MM.1S (cell line): ENCODE measurements around the gene NR2C2.

ENCODE experiments used
- DNase-seq: peaks from one replicate; pipeline ENCODE4 v3.0.0-alpha.2; 2015
- H2AFZ ChIP-seq: fragments of 300-600 bp; sonication (generic); 2 replicates; pipeline ENCODE4 v1.6.0; 2016; ENCODE audit warnings: antibody characterized with exemption, low read length
- H3F3A ChIP-seq: fragments of 300-600 bp; sonication (generic); 2 replicates; pipeline ENCODE4 v1.6.1; 2016; ENCODE audit warnings: mild to moderate bottlenecking, antibody characterized with exemption, low read length, moderate library complexity, mixed read lengths; ENCODE audit not compliant: insufficient read depth
- H3K27ac ChIP-seq: fragments of 300-600 bp; sonication (generic); 2 replicates; pipeline ENCODE4 v1.5.1; 2016; ENCODE audit warnings: mild to moderate bottlenecking, low read length
- H3K27me3 ChIP-seq: fragments of 300-600 bp; sonication (generic); replicated peaks from 2 replicates; pipeline ENCODE4 v1.6.0; 2016; ENCODE audit warnings: low read length; ENCODE audit not compliant: insufficient read depth
- H3K36me3 ChIP-seq: fragments of 300-600 bp; sonication (generic); replicated peaks from 2 replicates; pipeline ENCODE4 v1.6.1; 2016; ENCODE audit warnings: mild to moderate bottlenecking, low read length, mixed read lengths; ENCODE audit not compliant: insufficient read depth
- H3K4me1 ChIP-seq: fragments of 300-600 bp; sonication (generic); 2 replicates; pipeline ENCODE4 v1.6.1; 2016; ENCODE audit warnings: low read length, mixed read lengths
- H3K4me2 ChIP-seq: fragments of 300-600 bp; sonication (generic); 2 replicates; pipeline ENCODE4 v1.6.0; 2016; ENCODE audit warnings: low read depth, low read length
- H3K4me3 ChIP-seq: fragments of 300-600 bp; sonication (generic); 2 replicates; pipeline ENCODE4 v1.5.1; 2016; ENCODE audit warnings: low read length, mixed read lengths
- H3K79me2 ChIP-seq: fragments of 300-600 bp; sonication (generic); 2 replicates; pipeline ENCODE4 v1.6.1; 2016; ENCODE audit warnings: mixed run types, low read length, mixed read lengths
- H3K9ac ChIP-seq: fragments of 300-600 bp; sonication (generic); 2 replicates; pipeline ENCODE4 v1.6.1; 2016; ENCODE audit warnings: low read length, mixed read lengths
- H3K9me2 ChIP-seq: fragments of 300-600 bp; sonication (generic); replicated peaks from 2 replicates; pipeline ENCODE4 v1.6.1; 2016; ENCODE audit warnings: mild to moderate bottlenecking, low read length, mixed read lengths; ENCODE audit not compliant: insufficient read depth
- H3K9me3 ChIP-seq: fragments of 300-600 bp; sonication (generic); replicated peaks from 2 replicates; pipeline ENCODE4 v1.6.1; 2016; ENCODE audit warnings: mild to moderate bottlenecking, low read length, mixed read lengths; ENCODE audit not compliant: insufficient read depth
- H4K20me1 ChIP-seq: fragments of 300-600 bp; sonication (generic); 2 replicates; pipeline ENCODE4 v1.6.1; 2016; ENCODE audit warnings: mild to moderate bottlenecking, low read length, moderate library complexity, mixed read lengths; ENCODE audit not compliant: insufficient read depth
- CTCF ChIP-seq: fragments of 300-600 bp; sonication (generic); IDR thresholded peaks from 2 replicates; pipeline ENCODE4 v1.5.1; 2016; ENCODE audit warnings: antibody characterized with exemption, low read length, mixed read lengths
- EZH2 ChIP-seq: fragments of 300-600 bp; sonication (generic); optimal IDR thresholded peaks from 2 replicates; pipeline ENCODE3; 2017; ENCODE audit warnings: low read depth, mild to moderate bottlenecking, antibody characterized with exemption, low read length, mixed read lengths
- EZH2phosphoT487 ChIP-seq: fragments of 300-600 bp; sonication (generic); IDR thresholded peaks from 2 replicates; pipeline ENCODE4 v1.6.1; 2018; ENCODE audit warnings: antibody characterized with exemption, low read length

Gene NR2C2

GRCh38 chr3:15017191-15017590 is 69.8 kb downstream of the NR2C2 start:
- no peaks in the 10 kb centered on the region for H3K4me1 ChIP-seq
- H4K20me1 ChIP-seq = no peaks in the 10 kb centered on the region
- no peak overlapping the region for H3K9ac ChIP-seq
- H3K27me3 ChIP-seq = no peaks in the 10 kb centered on the region
- no peak overlapping the region for H3K4me3 ChIP-seq
- no peaks in the 10 kb centered on the region for H3F3A ChIP-seq
- no peak for DNase-seq
- TF ChIP-seq EZH2phosphoT487 = no peak
- TF ChIP-seq CTCF = no peak
- no peak for TF ChIP-seq EZH2
- no peaks in the 10 kb centered on the region; the same call in 1 of the 2 replicates for H3K36me3 ChIP-seq
- H3K9me3 ChIP-seq = no peaks in the 10 kb centered on the region
- no peak overlapping the region for H3K27ac ChIP-seq
- H3K79me2 ChIP-seq = no peaks in the 10 kb centered on the region
- no peak overlapping the region for H3K4me2 ChIP-seq
- no peak overlapping the region for H2AFZ ChIP-seq
- H3K9me2 ChIP-seq = no peaks in the 10 kb centered on the region

- H2AFZ ChIP-seq = no peak overlapping the region
Measured at GRCh38 chr3:15023249-15023648, 75.9 kb downstream of the NR2C2 start.

GRCh38 chr3:15023719-15024118 is 76.3 kb downstream of the NR2C2 start:
- TF ChIP-seq CTCF = no peak
- no peak overlapping the region for H3K9ac ChIP-seq
- no peaks in the 10 kb centered on the region for H3K4me1 ChIP-seq
- DNase-seq = no peak
- no peaks in the 10 kb centered on the region for H3K9me3 ChIP-seq
- no peaks in the 10 kb centered on the region; the same call in 1 of the 2 replicates for H3K36me3 ChIP-seq
- H3K27ac ChIP-seq = no peak overlapping the region
- H2AFZ ChIP-seq = no peak overlapping the region
- H3K9me2 ChIP-seq = no peaks in the 10 kb centered on the region
- no peak overlapping the region for H3K4me3 ChIP-seq
- H3F3A ChIP-seq = no peaks in the 10 kb centered on the region; the same call in 1 of the 2 replicates
- H3K4me2 ChIP-seq = no peak overlapping the region
- no peaks in the 10 kb centered on the region for H3K27me3 ChIP-seq
- H3K79me2 ChIP-seq = no peaks in the 10 kb centered on the region
- H4K20me1 ChIP-seq = no peaks in the 10 kb centered on the region

More at GRCh38 chr3:15023249-15023648, 75.9 kb downstream of the NR2C2 start:
- no peaks in the 10 kb centered on the region; the same call in 1 of the 2 replicates for H3K36me3 ChIP-seq
- H4K20me1 ChIP-seq = no peaks in the 10 kb centered on the region
- H3K79me2 ChIP-seq = no peaks in the 10 kb centered on the region
- H3K4me3 ChIP-seq = no peak overlapping the region
- no peak overlapping the region for H3K9ac ChIP-seq
- no peak overlapping the region for H3K4me2 ChIP-seq
- no peaks in the 10 kb centered on the region for H3K27me3 ChIP-seq
- no peak for DNase-seq
- no peak overlapping the region for H3K27ac ChIP-seq
- no peaks in the 10 kb centered on the region for H3K9me3 ChIP-seq
- no peaks in the 10 kb centered on the region; the same call in 1 of the 2 replicates for H3F3A ChIP-seq
- no peaks in the 10 kb centered on the region for H3K4me1 ChIP-seq
- no peaks in the 10 kb centered on the region for H3K9me2 ChIP-seq
- TF ChIP-seq EZH2 = no peak
- no peak for TF ChIP-seq EZH2phosphoT487
- TF ChIP-seq CTCF = no peak
